Activated T-helper 1 cell treated with anti-CD3 and anti-CD28 coated beads, Interleukin-2, amount 50 U/mL, for 16 hours (primary cell): Measurements from ENCODE around the gene STARD3.
"Not testable (repeated sequence)": the region's sequence is repeated elsewhere in the genome, so short reads cannot be mapped to it uniquely, and the experiment has no call there.

Source experiments
- DNase-seq, 2 donors: peaks; one replicate each; pipeline ENCODE4 v3.0.0-alpha.2; 2020; ENCODE audit warnings: low read depth in 1 of 2, low spot score in 1 of 2

The STARD3 gene

GRCh38 chr17:39636927-39637736, at the start of gene STARD3:
Gene STARD3, plus strand, starts transcription at chr17:39637144. Its CDS starts 16,388 bp downstream, at chr17:39653532.
- DNase-seq = peak; percentile 81 to 82

- DNase-seq = not testable (repeated sequence)
These were observed 46.8 kb upstream of the STARD3 start for GRCh38 chr17:39590180-39590579.

GRCh38 chr17:39591958-39592954, 44.7 kb upstream of the STARD3 start:
- no peak for DNase-seq

- DNase-seq = no peak
These were observed 43.6 kb upstream of the STARD3 start for GRCh38 chr17:39593371-39593770.

GRCh38 chr17:39595294-39595693, 41.6 kb upstream of the STARD3 start:
- no peak for DNase-seq

GRCh38 chr17:39595928-39596510, 40.9 kb upstream of the STARD3 start:
- no peak for DNase-seq

GRCh38 chr17:39596543-39597267, 40.2 kb upstream of the STARD3 start:
- DNase-seq = no peak

GRCh38 chr17:39597372-39598046, 39.4 kb upstream of the STARD3 start:
- no peak for DNase-seq

- DNase-seq = no peak
These were observed 38.9 kb upstream of the STARD3 start for GRCh38 chr17:39598047-39598481.

GRCh38 chr17:39598630-39599003, 38.3 kb upstream of the STARD3 start:
- DNase-seq = no peak

GRCh38 chr17:39599004-39599664, 37.8 kb upstream of the STARD3 start:
- DNase-seq = no peak

GRCh38 chr17:39599665-39600231, 37.2 kb upstream of the STARD3 start:
- no peak for DNase-seq

- no peak for DNase-seq
These were observed 36.5 kb upstream of the STARD3 start for GRCh38 chr17:39600288-39600996.

- DNase-seq = no peak
These were observed 35.8 kb upstream of the STARD3 start for GRCh38 chr17:39600997-39601597.

- no peak for DNase-seq
These were observed 35.0 kb upstream of the STARD3 start for GRCh38 chr17:39601758-39602532.

- DNase-seq = no peak
These were observed 34.2 kb upstream of the STARD3 start for GRCh38 chr17:39602533-39603303.
